Measurements from ENCODE around the gene PPP1CC. TPM values are rescaled to one million over a fixed set of nuclear protein-coding genes. Genes with fewer than 3 reads are reported as not detected.

The PPP1CC gene
- polyA plus RNA-seq, 1 experiment, result 58.1 TPM

- Histone ChIP-seq H3K27me3 (ENCODE audit: control insufficient read depth, insufficient read depth, low read length) (no peaks in the 10 kb centered on the region), H3K36me3 (ENCODE audit: control insufficient read depth, insufficient read depth, low read length) (no peaks in the 10 kb centered on the region), H3K4me3 (ENCODE audit: low read depth, low read length) (no peak overlapping the region)
- no peak for TF ChIP-seq CTCF (IDR thresholded peaks at IDR 0.05; ENCODE audit: insufficient read depth, low read depth, low read length)
- POLR2A ChIA-PET, result no interaction called here
- CTCF ChIA-PET, result no interaction called here
- no peak for DNase-seq (ENCODE audit: low read depth)
Observed at GRCh38 chr12:110746550-110746949, 3.9 kb upstream of the PPP1CC start.

- no peaks in the 10 kb centered on the region for H3K27me3 ChIP-seq (ENCODE audit: control insufficient read depth, insufficient read depth, low read length)
- CTCF ChIA-PET, result no interaction called here
- POLR2A ChIA-PET, result no interaction called here
- no peak overlapping the region for H3K4me3 ChIP-seq (ENCODE audit: low read depth, low read length)
- H3K36me3 ChIP-seq (ENCODE audit: control insufficient read depth, insufficient read depth, low read length), result no peaks in the 10 kb centered on the region
- no peak for DNase-seq (ENCODE audit: low read depth)
- no peak for TF ChIP-seq CTCF (IDR thresholded peaks at IDR 0.05; ENCODE audit: insufficient read depth, low read depth, low read length)
Observed at GRCh38 chr12:110745542-110746284, 3.0 kb upstream of the PPP1CC start.

- CTCF ChIA-PET, result interaction anchor here (1.5 kb wide), 1 partner anchor 82 kb away, joined by 3 read pairs; no protein-coding TSS in a partner anchor
- POLR2A ChIA-PET, result no interaction called here
Observed at GRCh38 chr12:110744601-110745264, 2.0 kb upstream of the PPP1CC start.

GRCh38 chr12:110744151-110744571 lies 1.5 kb upstream of the PPP1CC start:
- Histone ChIP-seq H3K27me3 (ENCODE audit: control insufficient read depth, insufficient read depth, low read length) (no peaks in the 10 kb centered on the region), H3K4me3 (ENCODE audit: low read depth, low read length) (no peak overlapping the region), H3K36me3 (ENCODE audit: control insufficient read depth, insufficient read depth, low read length) (no peaks in the 10 kb centered on the region)
- TF ChIP-seq CTCF (IDR thresholded peaks at IDR 0.05; ENCODE audit: insufficient read depth, low read depth, low read length), result no peak
- DNase-seq (ENCODE audit: low read depth), result no peak
- POLR2A ChIA-PET, result no interaction called here
- CTCF ChIA-PET, result interaction anchor here (1.5 kb wide), 1 partner anchor 83 kb away, joined by 3 read pairs; no protein-coding TSS in a partner anchor

More at GRCh38 chr12:110744601-110745264, 2.0 kb upstream of the PPP1CC start:
- H3K4me3 ChIP-seq (ENCODE audit: low read depth, low read length), result no peak overlapping the region
- no peaks in the 10 kb centered on the region for H3K36me3 ChIP-seq (ENCODE audit: control insufficient read depth, insufficient read depth, low read length)
- DNase-seq (ENCODE audit: low read depth), result no peak
- no peak for TF ChIP-seq CTCF (IDR thresholded peaks at IDR 0.05; ENCODE audit: insufficient read depth, low read depth, low read length)
- no peaks in the 10 kb centered on the region for H3K27me3 ChIP-seq (ENCODE audit: control insufficient read depth, insufficient read depth, low read length)

- H3K36me3 ChIP-seq (ENCODE audit: control insufficient read depth, insufficient read depth, low read length), result no peaks in the 10 kb centered on the region
- TF ChIP-seq CTCF (IDR thresholded peaks at IDR 0.05; ENCODE audit: insufficient read depth, low read depth, low read length), result no peak
- H3K27me3 ChIP-seq (ENCODE audit: control insufficient read depth, insufficient read depth, low read length), result no peaks in the 10 kb centered on the region
- no peak for DNase-seq (ENCODE audit: low read depth)
- POLR2A ChIA-PET, result no interaction called here
- CTCF ChIA-PET, result interaction anchor here (0.6 to 1.5 kb wide), 2 partner anchors 83 to 267 kb away, joined by 3 read pairs; no protein-coding TSS in a partner anchor
- peak overlapping the region; percentile 58 for H3K4me3 ChIP-seq (ENCODE audit: low read depth, low read length)
Observed at GRCh38 chr12:110743571-110744093, 941 bp upstream of the PPP1CC start.

Data from BJ (cell line).